GM12878 (cell line): ENCODE results near the gene CD300E.

Source experiments
- HCFC1 ChIP-seq: fragments of 150-350 bp; IDR thresholded peaks from 2 replicates; pipeline ENCODE4 v1.6.1; 2014; ENCODE audit warnings: low read length
- IKZF2 ChIP-seq, 2 experiments: fragments of 450-650 bp; IDR thresholded peaks; 2 replicates each; pipeline ENCODE4 v1.6.1; 2017; ENCODE audit warnings: mild to moderate bottlenecking in 2 of 2, moderate library complexity in 2 of 2
- LARP7 ChIP-seq: fragments of 450-650 bp; IDR thresholded peaks from 2 replicates; pipeline ENCODE4 v1.6.1; 2017; ENCODE audit warnings: mild to moderate bottlenecking
- NFYA ChIP-seq: IDR thresholded peaks from 2 replicates; pipeline ENCODE4 v1.6.1; 2011; ENCODE audit warnings: low read depth, mild to moderate bottlenecking, low read length, improper control_type of control experiment, borderline replicate concordance
- NRF1 ChIP-seq: conservative IDR thresholded peaks from 2 replicates; pipeline ENCODE4 v1.6.1; 2011; ENCODE audit warnings: mild to moderate bottlenecking, low read depth, low read length, improper control_type of control experiment
- POLR2A ChIP-seq: IDR thresholded peaks from 2 replicates; pipeline ENCODE4 v1.6.1; 2011; ENCODE audit warnings: low read depth, mild to moderate bottlenecking, low read length
- RB1 ChIP-seq: fragments of 450-650 bp; formaldehyde crosslinking; IDR thresholded peaks from 2 replicates; pipeline ENCODE4 v1.6.1; 2017; ENCODE audit warnings: mild to moderate bottlenecking, borderline replicate concordance
- RUNX3 ChIP-seq: IDR thresholded peaks from 2 replicates; pipeline ENCODE4 v1.6.1; 2012; ENCODE audit warnings: low read length, inconsistent platforms
- YY1 ChIP-seq: IDR thresholded peaks from 2 replicates; pipeline ENCODE4 v1.6.1; 2011; ENCODE audit warnings: low read depth, mild to moderate bottlenecking, low read length
- TF ChIP-seq, protein P1 (sequence below): fragments of 450-650 bp; IDR thresholded peaks from 2 replicates; pipeline ENCODE4 v1.6.1; 2017; ENCODE audit warnings: mild to moderate bottlenecking
- TF ChIP-seq, protein P2 (sequence below), 3 experiments: IDR thresholded peaks in 2 of 3; conservative IDR thresholded peaks in 1 of 3; 2 replicates each; pipeline ENCODE4 v1.5.1; 2011; ENCODE audit warnings: low read depth in 3 of 3, low read length in 3 of 3, mild to moderate bottlenecking in 3 of 3, control low read depth in 2 of 3, moderate library complexity in 2 of 3, inconsistent platforms in 1 of 3, mixed read lengths in 1 of 3; ENCODE audit not compliant: control insufficient read depth in 2 of 3, insufficient read depth in 1 of 3; ENCODE audit errors: extremely low read depth in 1 of 3
- TF ChIP-seq, protein P3 (sequence below): IDR thresholded peaks from 2 replicates; pipeline ENCODE4 v1.6.1; 2012; ENCODE audit warnings: low read length, inconsistent platforms
- TF ChIP-seq, protein P4 (sequence below): IDR thresholded peaks from 2 replicates; pipeline ENCODE4 v1.6.1; 2011; ENCODE audit warnings: borderline replicate concordance, low read depth, mild to moderate bottlenecking, moderate library complexity, mixed read lengths, low read length; ENCODE audit not compliant: insufficient read depth; ENCODE audit errors: extremely low read length

DNA sequence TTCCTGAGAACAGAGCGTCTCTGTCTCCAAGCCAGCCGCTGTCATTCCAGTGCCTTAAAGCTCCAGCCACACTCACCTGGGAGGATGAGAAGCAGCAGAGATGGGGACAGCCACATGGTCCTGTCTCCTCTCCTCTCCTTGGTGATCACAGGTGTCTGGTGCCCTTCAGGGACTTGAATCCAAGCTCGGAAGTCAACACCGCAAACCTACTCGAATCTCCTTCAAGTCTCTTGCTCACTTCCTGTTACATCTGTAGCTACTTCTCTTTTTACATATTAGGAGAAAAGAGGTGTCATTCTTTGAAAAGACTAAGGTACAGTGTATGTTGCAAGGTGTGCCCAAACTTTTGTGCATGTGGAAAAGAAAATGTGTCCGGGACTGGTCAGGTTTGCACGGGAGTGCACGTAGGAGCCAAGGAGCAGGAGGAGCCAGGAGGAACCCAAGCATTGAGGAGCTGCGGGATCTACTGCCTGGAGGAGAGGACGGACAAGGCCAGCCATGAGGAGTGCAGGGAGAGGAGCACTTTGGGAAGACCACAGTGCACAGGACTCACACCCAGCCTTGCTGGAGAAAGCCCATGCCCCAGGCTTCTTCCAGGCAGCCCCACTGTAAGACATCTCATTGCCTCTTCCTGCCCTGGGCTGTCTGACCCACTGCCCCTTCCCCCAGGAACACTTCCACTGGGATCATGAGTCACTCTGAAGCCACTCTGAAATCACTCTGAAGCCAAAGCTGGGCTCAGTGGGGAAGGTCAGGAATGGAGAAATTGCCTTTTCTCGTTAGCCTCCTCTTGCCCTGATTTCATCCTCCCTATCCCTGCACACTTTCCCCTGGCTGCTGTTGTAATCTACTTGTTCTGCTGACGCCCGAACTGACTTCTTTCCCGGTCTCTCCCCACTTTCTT, 31.2 kb downstream of the CD300E start, which contains the start of gene CD300LD:
- TF ChIP-seq NRF1 (no peak), IKZF2 (IDR thresholded peaks at IDR 0.05) (no peak), RB1 (no peak), HCFC1 (no peak), RUNX3 (no peak), POLR2A (no peak), NFYA (no peak), YY1 (no peak), LARP7 (no peak)
- TF ChIP-seq, protein P1, sequence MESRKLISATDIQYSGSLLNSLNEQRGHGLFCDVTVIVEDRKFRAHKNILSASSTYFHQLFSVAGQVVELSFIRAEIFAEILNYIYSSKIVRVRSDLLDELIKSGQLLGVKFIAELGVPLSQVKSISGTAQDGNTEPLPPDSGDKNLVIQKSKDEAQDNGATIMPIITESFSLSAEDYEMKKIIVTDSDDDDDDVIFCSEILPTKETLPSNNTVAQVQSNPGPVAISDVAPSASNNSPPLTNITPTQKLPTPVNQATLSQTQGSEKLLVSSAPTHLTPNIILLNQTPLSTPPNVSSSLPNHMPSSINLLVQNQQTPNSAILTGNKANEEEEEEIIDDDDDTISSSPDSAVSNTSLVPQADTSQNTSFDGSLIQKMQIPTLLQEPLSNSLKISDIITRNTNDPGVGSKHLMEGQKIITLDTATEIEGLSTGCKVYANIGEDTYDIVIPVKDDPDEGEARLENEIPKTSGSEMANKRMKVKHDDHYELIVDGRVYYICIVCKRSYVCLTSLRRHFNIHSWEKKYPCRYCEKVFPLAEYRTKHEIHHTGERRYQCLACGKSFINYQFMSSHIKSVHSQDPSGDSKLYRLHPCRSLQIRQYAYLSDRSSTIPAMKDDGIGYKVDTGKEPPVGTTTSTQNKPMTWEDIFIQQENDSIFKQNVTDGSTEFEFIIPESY, result no peak
- TF ChIP-seq, protein P2, sequence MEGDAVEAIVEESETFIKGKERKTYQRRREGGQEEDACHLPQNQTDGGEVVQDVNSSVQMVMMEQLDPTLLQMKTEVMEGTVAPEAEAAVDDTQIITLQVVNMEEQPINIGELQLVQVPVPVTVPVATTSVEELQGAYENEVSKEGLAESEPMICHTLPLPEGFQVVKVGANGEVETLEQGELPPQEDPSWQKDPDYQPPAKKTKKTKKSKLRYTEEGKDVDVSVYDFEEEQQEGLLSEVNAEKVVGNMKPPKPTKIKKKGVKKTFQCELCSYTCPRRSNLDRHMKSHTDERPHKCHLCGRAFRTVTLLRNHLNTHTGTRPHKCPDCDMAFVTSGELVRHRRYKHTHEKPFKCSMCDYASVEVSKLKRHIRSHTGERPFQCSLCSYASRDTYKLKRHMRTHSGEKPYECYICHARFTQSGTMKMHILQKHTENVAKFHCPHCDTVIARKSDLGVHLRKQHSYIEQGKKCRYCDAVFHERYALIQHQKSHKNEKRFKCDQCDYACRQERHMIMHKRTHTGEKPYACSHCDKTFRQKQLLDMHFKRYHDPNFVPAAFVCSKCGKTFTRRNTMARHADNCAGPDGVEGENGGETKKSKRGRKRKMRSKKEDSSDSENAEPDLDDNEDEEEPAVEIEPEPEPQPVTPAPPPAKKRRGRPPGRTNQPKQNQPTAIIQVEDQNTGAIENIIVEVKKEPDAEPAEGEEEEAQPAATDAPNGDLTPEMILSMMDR (IDR thresholded peaks at IDR 0.05 in 2 of 3, conservative IDR thresholded peaks at IDR 0.05 in 1 of 3; ENCODE audit: control insufficient read depth in 2 of 3, extremely low read depth in 1 of 3, insufficient read depth in 1 of 3, low read depth in 3 of 3, low read length in 3 of 3), result no peak
- TF ChIP-seq, protein P3, sequence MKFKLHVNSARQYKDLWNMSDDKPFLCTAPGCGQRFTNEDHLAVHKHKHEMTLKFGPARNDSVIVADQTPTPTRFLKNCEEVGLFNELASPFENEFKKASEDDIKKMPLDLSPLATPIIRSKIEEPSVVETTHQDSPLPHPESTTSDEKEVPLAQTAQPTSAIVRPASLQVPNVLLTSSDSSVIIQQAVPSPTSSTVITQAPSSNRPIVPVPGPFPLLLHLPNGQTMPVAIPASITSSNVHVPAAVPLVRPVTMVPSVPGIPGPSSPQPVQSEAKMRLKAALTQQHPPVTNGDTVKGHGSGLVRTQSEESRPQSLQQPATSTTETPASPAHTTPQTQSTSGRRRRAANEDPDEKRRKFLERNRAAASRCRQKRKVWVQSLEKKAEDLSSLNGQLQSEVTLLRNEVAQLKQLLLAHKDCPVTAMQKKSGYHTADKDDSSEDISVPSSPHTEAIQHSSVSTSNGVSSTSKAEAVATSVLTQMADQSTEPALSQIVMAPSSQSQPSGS, result no peak
- TF ChIP-seq, protein P4, sequence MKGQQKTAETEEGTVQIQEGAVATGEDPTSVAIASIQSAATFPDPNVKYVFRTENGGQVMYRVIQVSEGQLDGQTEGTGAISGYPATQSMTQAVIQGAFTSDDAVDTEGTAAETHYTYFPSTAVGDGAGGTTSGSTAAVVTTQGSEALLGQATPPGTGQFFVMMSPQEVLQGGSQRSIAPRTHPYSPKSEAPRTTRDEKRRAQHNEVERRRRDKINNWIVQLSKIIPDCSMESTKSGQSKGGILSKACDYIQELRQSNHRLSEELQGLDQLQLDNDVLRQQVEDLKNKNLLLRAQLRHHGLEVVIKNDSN, result no peak
